ENCODE measurements around the gene KSR1. TPM values are rescaled to one million over a fixed set of nuclear protein-coding genes. Genes with fewer than 3 reads are reported as not detected.

KSR1 gene
- total and polyA plus RNA-seq, 2 experiments from 2014 or later = 7.8 to 53.2 TPM

- Histone ChIP-seq H3K4me2 (no peak overlapping the region), H3K27ac (ENCODE audit: low read depth) (no peak overlapping the region), H3K36me3 (ENCODE audit: insufficient read depth) (no peaks in the 10 kb centered on the region), H3K9me2 (ENCODE audit: insufficient read depth) (no peaks in the 10 kb centered on the region), H3K4me1 (ENCODE audit: insufficient read depth) (no peaks in the 10 kb centered on the region), H3K4me3 (no peak overlapping the region), H3F3A (replicated peaks; ENCODE audit: low read depth) (no peaks in the 10 kb centered on the region), H4K20me1 (replicated peaks; ENCODE audit: insufficient read depth) (no peaks in the 10 kb centered on the region), H3K79me2 (replicated peaks; ENCODE audit: insufficient read depth) (no peaks in the 10 kb centered on the region), H3K27me3 (ENCODE audit: insufficient read depth) (no peaks in the 10 kb centered on the region), H2AFZ (no peak overlapping the region)
- Mint-ChIP-seq H3K4me1 (peaks cover 4% of the 10 kb centered on the region; the same call in 2 of the 3 replicates), H3K4me3 (no peak overlapping the region), H3K27me3 (ENCODE audit: insufficient read depth, low read depth, poor library complexity) (peaks cover 4% of the 10 kb centered on the region), H3K36me3 (ENCODE audit: low read depth) (no peaks in the 10 kb centered on the region), H3K9me3 (no peaks in the 10 kb centered on the region), H3K27ac (no peak overlapping the region)
- ATAC-seq = no peak
- TF ChIP-seq ZNF331 (CRISPR knock-in tag; IDR thresholded peaks at IDR 0.05; ENCODE audit: low read depth) (no peak), EZH2 (IDR thresholded peaks at IDR 0.05; ENCODE audit: low read depth, unreplicated experiment) (no peak), CREB1 (CRISPR knock-in tag; IDR thresholded peaks at IDR 0.05; ENCODE audit: low read depth) (no peak), REST (IDR thresholded peaks at IDR 0.05; ENCODE audit: unreplicated experiment) (no peak), ETS1 (IDR thresholded peaks at IDR 0.05) (no peak), ZNF114 (CRISPR knock-in tag; IDR thresholded peaks at IDR 0.05) (no peak), ZNF462 (CRISPR knock-in tag; IDR thresholded peaks at IDR 0.05) (no peak), EZH2phosphoT487 (IDR thresholded peaks at IDR 0.05; ENCODE audit: unreplicated experiment) (no peak), POLR2AphosphoS5 (IDR thresholded peaks at IDR 0.05; ENCODE audit: low read depth) (no peak), STAT1 (IDR thresholded peaks at IDR 0.05; ENCODE audit: unreplicated experiment) (no peak), CTCF (conservative IDR thresholded peaks at IDR 0.05; ENCODE audit: low read depth in 2 of 2) (no peak), JUNB (IDR thresholded peaks at IDR 0.05; ENCODE audit: unreplicated experiment) (no peak), NANOG (IDR thresholded peaks at IDR 0.05; ENCODE audit: borderline replicate concordance) (no peak)
- no peak for DNase-seq (ENCODE audit: low spot score)
Observed at GRCh38 chr17:27634776-27635175, 178.5 kb downstream of the KSR1 start.
